HG02798 (cell line): ENCODE measurements around the gene PTDSS2.
"Not testable (repeated sequence)": the region's sequence is repeated elsewhere in the genome, so short reads cannot be mapped to it uniquely, and the experiment has no call there.

Experiments
- ATAC-seq: cut with Tn5 transposase; IDR thresholded peaks from one replicate; pipeline ENCODE4 v1.9.1; 2021; ENCODE audit warnings: mild to moderate bottlenecking; ENCODE audit not compliant: unreplicated experiment, poor library complexity

Gene PTDSS2

DNA sequence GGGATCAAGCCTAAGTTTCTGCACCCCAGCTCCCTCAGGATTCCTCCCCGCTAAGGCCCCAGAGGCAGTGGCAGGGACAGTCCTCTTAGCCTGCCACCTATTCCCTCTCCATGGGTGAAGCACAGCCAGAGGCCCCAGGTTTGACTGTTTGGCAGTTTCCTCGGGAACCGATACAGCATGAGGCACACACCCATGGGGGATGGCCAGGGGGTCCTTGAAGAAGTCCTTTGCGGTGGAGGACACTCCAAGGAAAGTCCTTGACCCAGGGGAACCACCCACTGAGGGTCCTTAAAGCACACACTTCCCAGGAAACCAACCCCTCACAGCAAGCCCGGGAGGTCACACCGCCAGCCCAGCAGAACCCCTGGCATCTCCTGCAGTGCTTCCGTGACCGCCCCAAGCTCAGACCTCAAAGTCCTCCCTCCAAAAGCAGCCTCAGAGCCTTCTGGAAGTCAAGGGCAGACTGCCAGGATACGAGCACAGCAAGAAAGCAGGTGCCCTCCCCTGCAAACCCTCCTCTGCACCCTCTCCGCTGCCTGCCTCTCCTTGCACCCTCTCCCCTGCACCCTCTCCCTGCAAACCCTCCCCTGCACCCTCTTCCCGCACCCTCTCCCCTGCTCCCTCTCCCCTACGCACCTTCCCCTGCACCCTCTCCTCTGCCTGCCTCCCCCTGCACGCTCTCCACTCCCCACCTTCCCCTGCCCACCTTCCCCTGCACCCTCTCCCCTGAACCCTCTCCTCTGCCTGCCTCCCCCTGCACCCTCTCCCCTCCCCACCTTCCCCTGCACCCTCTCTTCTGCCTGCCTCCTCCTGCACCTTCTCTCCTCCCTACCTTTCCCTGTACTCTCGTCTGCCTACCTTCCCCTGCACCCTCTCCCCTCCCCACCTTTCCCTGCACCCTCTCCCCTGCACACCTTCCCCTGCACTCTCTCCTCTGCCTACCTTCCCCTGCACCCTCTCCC lies 36.7 kb upstream of the PTDSS2 start:
- no peak for ATAC-seq

DNA sequence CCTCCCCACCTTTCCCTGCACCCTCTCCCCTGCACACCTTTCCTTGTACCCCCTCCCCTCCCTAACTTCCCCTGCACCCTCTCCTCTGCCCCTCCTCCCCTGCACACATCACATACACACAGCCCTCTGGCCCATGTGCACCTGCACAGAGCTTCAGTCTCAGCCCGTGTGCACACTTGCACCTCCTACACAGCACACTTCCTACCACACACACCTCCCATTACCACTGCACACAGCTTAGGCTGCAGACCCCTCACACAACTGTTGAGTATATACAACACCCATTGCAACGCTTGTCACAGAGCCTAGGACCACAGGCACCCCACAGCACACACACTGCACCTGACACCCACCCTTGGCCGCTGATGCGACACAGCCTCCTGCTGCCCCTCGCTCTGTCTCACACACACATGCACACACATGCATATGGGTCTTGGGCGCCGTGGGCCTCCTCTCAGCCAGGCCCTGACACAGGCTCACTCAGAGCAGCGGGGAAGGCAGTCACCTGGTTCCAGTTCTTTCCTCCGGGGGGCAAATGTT lies 35.7 kb upstream of the PTDSS2 start:
- ATAC-seq, result no peak

GRCh38 chr11:415640-416041 lies 34.4 kb upstream of the PTDSS2 start:
- no peak for ATAC-seq

GRCh38 chr11:416051-416756 lies 33.9 kb upstream of the PTDSS2 start:
- ATAC-seq, result no peak

DNA sequence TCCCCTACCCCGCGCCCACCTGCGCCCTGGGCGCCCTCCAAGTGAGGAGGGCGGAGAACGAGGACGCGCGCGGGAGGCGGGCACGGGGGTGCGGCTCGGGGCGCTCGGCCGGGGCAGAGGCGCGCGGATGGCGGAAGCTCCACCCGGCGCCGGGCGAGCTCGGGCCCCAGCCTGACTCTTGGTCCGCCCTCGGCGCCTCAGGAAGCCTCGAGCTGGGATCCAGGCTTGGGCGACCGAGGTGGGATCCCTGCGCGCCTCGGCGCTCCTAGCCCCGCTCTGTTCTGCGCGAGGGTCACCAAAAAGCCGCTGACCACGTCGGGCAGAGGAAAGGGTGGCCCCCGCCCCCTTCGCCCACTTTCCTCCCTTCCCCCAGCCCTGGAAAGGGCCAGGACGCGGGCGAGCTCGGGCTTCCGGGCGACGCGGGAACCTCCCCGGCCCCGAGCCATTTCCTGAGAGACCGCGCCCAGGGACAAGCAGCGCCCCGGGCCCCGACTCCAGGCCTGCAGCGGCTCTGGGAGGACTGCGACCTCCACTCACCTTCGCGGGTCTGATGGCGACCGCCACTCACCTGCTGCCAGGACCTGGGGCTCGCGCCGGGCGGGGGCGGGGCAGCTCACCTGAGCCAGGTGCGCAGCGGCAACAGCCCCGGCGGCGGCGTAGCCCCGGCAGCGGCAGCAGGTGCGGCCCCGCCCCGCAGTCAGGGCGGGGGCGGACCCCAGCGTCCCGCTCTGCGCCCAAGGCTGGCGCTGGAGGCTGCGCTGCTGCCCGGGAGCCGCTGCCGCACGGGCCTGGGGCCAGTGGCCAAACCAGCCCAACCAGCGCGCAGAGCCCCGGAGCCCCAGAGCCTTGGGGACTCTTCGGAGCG lies 33.1 kb upstream of the PTDSS2 start:
- no peak for ATAC-seq

- no peak for ATAC-seq
Observed at GRCh38 chr11:417652-418342, 32.3 kb upstream of the PTDSS2 start.

- no peak for ATAC-seq
Observed at GRCh38 chr11:418343-419247, 31.5 kb upstream of the PTDSS2 start.

GRCh38 chr11:419248-420005 lies 30.7 kb upstream of the PTDSS2 start:
- ATAC-seq, result no peak

GRCh38 chr11:420054-420910 lies 29.8 kb upstream of the PTDSS2 start:
- no peak for ATAC-seq

DNA sequence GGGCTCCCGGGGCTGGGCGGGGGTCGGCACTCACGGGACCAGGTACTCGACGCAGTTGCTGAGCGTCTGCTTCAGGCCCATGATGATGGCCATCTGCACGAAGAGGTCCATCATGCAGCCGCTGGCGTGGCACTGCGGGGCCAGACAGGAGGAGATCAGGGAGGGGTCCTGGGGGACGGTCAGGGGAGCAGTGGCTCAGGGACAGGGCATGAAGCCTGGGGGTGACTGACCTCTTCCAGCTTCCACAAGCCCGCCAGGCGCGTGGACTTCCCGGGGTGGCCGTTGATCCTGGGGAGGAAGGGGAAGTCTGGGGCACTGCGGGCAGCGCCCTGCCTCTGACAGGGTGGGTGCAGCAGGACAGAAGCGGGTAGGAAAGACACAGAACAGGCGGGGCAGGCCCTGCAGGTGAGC lies 29.2 kb upstream of the PTDSS2 start:
- ATAC-seq, result no peak

DNA sequence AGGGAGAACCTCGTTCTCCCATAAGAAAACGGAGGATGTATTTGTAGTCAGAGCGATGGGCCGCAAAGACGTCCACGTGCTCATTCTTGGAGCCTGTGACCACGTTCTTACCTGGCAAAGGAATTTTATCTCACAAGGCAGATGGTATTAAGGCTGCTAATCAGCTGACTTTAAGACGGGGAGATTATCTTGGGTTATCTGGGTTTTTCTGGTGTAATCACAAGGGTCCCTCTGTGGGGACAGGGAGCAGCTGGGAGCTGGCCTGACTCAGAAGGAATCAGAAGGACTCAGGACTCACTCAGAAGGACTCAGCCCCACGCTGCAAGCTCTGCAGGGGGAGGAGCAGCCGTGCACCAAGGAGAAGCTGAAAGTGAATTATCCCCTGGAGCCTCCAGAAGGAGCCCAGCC lies 27.8 kb upstream of the PTDSS2 start:
- no peak for ATAC-seq

DNA sequence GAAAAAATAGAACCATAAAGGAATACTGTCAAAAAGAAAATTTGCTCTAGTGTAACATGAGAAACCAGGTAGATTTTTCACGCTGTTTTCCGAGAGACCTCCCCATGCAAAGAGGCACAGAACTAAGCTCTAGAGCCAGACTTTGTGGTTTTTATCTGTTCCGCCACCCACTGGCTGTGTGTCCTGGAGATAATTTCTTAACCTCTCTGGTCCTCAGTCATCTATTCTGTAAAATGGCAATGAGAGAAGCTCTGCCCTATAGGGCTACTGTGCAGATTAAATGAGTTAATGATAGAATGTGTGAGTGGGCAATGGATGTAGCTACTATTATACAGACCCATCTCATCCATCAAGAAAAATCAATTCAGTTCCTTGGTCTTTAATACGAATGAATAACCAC lies 25.8 kb upstream of the PTDSS2 start:
- no peak for ATAC-seq

DNA sequence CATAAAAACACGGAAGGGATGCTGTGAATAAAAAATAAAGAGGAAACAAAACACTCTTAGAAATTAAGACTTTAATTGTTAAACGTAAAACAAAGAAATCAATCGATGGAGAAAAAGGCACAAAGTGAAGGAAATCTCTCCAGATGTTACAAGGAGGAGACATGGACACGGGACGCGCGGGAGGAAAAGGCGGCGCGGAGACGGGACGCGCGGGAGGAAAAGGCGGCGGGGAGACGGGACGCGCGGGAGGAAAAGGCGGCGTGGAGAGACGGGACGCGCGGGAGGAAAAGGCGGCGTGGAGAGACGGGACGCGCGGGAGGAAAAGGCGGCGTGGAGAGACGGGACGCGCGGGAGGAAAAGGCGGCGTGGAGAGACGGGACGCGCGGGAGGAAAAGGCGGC lies 25.3 kb upstream of the PTDSS2 start:
- ATAC-seq, result not testable (repeated sequence)

DNA sequence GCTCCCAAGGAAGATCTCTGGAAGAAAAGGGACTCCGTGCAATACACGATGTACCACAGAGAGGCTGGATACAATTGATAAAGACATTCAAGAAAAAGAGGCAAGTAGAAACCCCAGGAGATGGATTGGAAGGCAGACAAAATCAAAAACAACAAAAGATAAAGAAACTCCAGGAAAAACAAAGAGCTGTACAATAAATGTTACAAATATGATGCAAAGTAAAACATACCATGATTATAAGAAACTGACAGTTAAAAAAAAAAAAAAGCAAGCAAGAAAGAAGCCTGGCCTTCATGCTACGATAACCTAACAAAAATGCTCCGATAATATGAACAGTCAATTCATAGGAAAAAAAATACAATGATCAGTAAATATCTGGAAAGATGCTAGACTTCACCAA lies 24.8 kb upstream of the PTDSS2 start:
- ATAC-seq, result no peak

- ATAC-seq, result no peak
Observed at GRCh38 chr11:426851-427250, 23.2 kb upstream of the PTDSS2 start.

GRCh38 chr11:428295-428694 lies 21.8 kb upstream of the PTDSS2 start:
- no peak for ATAC-seq

DNA sequence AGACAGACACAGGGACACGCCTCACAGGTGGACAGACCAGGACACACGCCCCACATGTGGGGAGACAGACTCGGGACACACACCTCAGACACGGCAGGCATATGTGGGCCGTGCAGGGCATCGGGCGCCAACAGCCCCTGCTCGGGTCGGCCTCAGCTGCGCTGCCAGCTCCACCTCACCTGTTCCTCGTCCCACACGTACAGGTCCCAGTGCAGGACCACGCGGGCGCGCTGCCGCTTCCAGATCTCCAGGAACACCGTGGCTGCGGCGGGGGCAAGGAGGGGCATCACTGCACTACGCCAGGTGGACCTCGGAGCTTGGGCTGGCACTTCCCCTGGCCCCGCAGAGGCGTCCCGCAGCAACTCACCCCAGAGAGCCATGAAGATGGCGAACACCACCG lies 20.7 kb upstream of the PTDSS2 start:
- no peak for ATAC-seq
